ENCODE measurements around the gene ARL15.

The ARL15 gene

GRCh38 chr5:54288568-54289217 lies 21.7 kb downstream of the ARL15 start:
- no peak for DNase-seq

DNA sequence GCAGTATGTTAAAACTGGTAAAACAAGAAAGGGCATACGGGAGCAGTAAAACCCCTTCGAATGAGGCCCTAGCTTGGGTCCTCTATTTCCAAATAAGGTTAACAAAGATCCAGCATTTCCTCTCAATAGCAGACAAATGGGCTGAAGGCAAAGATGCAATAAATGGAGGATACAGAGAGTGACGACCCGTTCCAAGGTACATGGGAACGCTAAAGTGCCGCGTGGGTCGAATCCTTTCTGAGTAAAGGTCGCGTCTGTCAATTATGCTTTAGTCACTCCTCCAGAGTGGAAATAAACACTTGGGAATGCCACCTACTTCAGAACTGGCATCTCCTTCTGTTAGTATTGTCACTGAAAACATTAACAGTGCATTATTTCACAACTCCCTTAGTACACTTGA lies 24.7 kb downstream of the ARL15 start:
- no peak for DNase-seq

- no peak for DNase-seq
These were observed 25.8 kb downstream of the ARL15 start for GRCh38 chr5:54284586-54284985.

- DNase-seq = no peak
These were observed 27.5 kb downstream of the ARL15 start for GRCh38 chr5:54282876-54283275.

DNA sequence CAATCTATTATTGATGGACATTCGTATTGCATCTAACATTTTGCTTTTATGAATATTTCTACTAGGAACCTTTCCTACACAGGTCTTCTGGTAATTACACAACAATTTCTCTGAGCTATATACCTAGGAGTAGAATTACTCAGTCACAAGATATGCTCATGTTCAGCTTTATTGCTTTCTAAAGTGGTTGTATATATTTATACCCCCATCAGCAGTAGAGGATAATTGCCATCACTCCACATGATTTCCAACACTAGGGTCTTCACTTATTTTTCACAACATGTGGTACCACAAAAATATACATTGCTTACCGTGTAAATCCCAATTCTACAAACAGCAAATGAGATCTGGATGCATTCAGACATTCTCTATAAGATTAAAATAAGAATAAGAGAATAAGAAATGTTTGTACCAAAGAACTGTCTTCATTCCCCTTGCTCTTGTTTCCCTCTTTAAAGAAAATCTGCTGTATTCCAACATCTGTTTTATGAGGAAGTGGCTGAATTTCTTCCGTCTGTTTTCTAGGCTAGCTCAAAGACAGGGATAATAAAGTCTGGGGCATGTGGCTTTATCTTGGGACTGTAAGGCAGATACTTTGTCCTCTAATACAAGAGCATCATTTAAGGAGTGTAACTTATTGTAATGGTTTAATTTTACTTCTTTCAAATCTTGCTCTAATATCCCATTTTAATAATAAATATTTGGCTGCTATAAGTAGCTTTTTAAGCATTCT lies 28.2 kb downstream of the ARL15 start:
- DNase-seq = no peak

- DNase-seq = no peak
These were observed 30.4 kb downstream of the ARL15 start for GRCh38 chr5:54279960-54280359.

- no peak for DNase-seq
These were observed 31.2 kb downstream of the ARL15 start for GRCh38 chr5:54278979-54279717.

- DNase-seq = no peak
These were observed 32.1 kb downstream of the ARL15 start for GRCh38 chr5:54278036-54278830.

- DNase-seq = no peak
These were observed 34.3 kb downstream of the ARL15 start for GRCh38 chr5:54276048-54276447.

GRCh38 chr5:54275361-54275760 lies 35.0 kb downstream of the ARL15 start:
- no peak for DNase-seq

DNA sequence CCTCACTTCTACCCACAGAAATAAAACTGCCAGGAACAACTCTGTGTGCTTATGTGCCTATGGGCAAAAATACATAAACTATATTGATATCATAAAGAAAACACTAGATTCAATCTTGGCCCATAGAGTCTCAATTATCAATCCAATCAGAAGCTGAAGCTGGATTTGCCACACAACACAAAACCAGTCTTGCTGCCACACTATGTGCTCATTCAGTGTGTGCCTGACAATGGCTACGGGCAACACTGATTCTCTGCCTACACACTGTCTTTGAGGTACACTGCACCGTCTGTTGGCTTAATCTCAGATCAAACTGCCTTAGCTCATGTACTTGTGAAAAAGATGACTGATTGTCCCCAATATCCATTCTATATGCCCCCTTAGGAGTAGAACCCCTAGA lies 35.4 kb downstream of the ARL15 start:
- no peak for DNase-seq

DNA sequence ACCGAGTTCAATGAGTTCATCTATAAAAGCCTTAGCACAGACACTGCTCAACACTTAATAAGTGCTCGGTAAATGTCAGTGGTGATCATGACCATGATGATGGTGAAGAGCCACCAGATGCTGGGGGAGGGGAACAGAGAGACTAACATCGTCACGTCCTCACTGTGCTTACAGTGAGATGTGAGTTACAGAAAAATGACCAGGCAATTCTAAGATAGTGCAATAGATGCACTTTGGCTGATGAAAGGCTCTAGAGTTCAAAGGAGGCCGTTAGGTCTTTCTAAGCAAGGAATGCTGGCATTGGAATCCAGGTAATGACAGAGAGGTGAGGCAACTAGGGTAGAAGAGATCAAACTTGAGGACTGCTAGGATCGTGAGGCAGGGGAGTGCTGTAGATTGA lies 36.7 kb downstream of the ARL15 start:
- no peak for DNase-seq

- DNase-seq = no peak
These were observed 37.6 kb downstream of the ARL15 start for GRCh38 chr5:54272746-54273145.

DNA sequence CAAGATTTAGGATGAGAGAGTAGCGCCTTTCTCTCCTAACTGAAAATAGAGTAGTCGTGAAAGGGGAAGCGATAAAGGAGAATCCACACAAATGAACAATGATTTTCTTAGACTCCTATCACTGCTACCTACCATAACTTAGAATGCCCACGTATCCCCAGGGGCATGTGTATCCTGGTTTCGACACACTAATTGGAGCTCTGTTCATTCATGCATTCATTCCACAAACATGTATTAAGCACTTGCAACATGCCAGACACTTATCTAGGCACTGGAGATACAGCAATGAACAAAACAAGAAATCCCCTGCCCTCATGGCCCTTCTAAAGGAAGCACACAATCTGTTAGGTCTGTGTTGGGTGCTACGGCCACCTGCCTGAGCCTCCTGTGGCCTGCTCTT lies 40.0 kb downstream of the ARL15 start:
- DNase-seq = no peak

- DNase-seq = no peak
These were observed 45.8 kb downstream of the ARL15 start for GRCh38 chr5:54264574-54264973.

DNA sequence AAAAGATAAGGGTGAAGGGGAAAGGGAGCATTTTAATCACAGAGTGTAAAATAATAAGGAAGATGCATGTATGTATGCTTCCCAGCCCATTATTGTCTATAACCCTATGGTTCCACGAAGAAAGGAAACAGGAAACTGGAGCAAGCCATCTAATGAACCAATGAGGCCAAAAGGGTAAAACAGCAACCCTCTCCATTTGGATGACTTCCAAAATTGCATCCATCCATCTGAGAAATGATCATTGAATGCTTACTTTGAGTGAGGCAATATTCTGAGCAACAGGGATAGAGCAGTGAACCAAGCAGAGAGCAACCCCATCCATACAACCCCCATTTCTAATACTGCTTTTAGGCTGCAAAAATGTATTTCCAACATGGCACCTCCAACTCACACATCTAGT lies 46.9 kb downstream of the ARL15 start:
- DNase-seq = no peak

- no peak for DNase-seq
These were observed 48.8 kb downstream of the ARL15 start for GRCh38 chr5:54261596-54261995.

DNA sequence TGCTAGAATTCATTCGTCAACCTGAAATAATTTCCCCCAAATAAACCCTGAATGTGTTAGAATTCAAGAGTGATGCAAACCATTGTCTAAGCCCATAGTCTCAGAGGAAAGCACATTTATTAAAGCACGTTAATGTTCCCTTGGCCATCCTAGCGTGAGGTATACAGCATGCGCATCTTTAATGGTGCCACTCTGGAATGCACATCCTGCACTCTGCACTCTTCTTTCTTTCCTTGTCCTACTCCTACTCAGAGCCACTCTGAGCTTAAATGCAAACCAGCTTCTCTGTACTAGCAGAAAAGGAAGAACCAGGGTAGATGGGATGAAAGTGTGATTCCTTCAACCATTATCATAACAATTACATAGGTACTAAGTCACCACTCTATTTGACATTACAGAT lies 50.4 kb downstream of the ARL15 start:
- no peak for DNase-seq

- DNase-seq = no peak
These were observed 51.3 kb downstream of the ARL15 start for GRCh38 chr5:54259090-54259489.

- DNase-seq = no peak
These were observed 52.8 kb downstream of the ARL15 start for GRCh38 chr5:54257366-54258118.

All from hypothalamus (tissue), 51 donors.